DND-41 (cell line): ENCODE results near the gene ANKRD28.

Experiments used
- CTCF ChIP-seq: IDR thresholded peaks from 2 replicates; pipeline ENCODE4 v1.5.1; 2012; ENCODE audit warnings: borderline replicate concordance, low read length, moderate library complexity, mild to moderate bottlenecking; ENCODE audit not compliant: poor library complexity, severe bottlenecking; ENCODE audit errors: extremely low read depth
- EZH2 ChIP-seq: IDR thresholded peaks from 3 replicates; pipeline ENCODE4 v1.6.1; 2012; ENCODE audit warnings: borderline replicate concordance, low read depth, mild to moderate bottlenecking, moderate library complexity, low read length, inconsistent platforms; ENCODE audit not compliant: severe bottlenecking

- TF ChIP-seq CTCF (peak; percentile 60), EZH2 (no peak)
Observed at GRCh38 chr3:15815696-15816095, 17.9 kb upstream of the ANKRD28 start.
